Stimulated activated CD8-positive, alpha-beta memory T cell treated with anti-CD3 and anti-CD28 coated beads, Interleukin-12 subunit alpha, Interleukin-12 subunit beta, amount 100 ng/mL, for 24 hours (primary cell): ENCODE results near the gene C9orf78.
"Not testable (repeated sequence)": the region's sequence is repeated elsewhere in the genome, so short reads cannot be mapped to it uniquely, and the experiment has no call there.

Source experiments
- DNase-seq: peaks from one replicate; pipeline ENCODE4 v3.0.0-alpha.2; 2020; ENCODE audit errors: extremely low read depth

The C9orf78 gene

DNA sequence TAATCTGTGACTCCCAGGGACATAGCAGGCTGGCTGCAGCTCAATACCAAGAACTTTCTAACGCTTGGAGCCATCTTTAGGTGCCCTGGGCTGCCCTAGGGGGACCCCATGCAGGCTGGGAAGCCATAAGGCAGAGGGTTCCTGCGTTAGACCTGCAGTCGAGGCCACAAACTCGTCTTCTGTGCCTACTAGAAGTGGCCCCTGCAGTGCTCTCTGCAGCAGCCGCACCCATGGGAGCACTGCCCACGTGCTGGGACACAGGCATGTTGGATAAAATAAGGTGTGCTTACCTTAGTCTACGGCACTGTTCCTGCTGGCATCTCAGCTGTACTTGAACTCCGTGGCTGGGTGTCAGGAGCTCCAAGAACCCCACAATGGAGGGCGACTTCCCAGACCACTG lies 22.7 kb downstream of the C9orf78 start:
- no peak for DNase-seq

DNA sequence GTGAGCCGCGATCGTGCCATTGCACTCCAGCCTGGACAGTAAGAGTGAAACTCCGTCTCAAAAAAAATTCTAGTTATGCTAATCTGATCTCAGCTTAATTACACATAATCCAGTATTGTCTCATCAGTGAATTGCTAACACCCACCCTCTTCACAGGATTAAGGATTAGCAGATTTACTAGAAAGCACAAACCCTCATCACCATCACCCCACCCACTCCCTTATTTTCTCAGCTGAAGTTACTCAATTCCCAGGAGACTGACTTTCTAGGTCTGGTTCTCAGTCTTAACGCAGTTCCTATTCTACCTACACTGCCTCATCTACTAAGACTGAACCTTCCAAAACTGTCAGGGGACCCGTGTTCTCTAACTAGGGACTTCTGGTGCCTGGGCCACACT lies 23.1 kb downstream of the C9orf78 start:
- DNase-seq: no peak

DNA sequence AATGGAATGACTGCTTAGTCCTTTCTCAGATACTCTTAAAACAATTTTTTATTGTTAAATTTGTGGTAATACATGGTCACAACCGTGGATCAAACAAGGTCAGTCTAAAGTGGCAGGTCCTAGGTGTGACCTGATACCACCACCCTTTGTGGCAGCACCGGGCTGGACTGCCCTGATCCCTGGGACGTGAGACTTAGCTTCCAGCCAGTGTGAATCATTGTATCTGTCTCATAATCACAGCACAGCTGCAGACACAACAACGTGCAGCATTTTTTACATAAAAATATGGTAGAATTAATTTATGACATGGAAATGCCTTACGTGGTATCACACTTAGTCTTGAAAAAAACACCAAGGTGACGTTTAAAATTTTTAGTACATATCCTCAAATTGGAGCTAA lies 24.3 kb downstream of the C9orf78 start:
- DNase-seq: no peak

DNA sequence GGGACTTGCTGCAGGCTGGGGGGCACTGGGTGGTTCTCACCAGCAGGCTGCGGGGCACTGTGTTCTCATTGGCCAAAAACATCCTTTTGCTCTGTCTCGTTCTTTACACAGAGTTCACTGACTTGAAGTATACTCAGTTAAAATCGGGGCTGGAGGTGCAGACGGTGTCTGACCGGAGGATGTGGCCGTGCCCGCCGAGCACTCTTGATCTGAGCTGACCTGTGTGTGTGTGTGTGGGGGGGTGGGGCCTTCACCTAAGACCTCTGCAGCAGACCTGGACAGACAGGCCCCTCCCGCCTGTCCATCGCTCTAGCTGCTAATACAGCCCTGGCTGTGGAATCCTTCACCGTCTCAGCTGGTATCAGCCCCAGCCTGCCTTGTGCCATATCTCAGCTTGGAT lies 25.0 kb downstream of the C9orf78 start:
- DNase-seq: no peak

DNA sequence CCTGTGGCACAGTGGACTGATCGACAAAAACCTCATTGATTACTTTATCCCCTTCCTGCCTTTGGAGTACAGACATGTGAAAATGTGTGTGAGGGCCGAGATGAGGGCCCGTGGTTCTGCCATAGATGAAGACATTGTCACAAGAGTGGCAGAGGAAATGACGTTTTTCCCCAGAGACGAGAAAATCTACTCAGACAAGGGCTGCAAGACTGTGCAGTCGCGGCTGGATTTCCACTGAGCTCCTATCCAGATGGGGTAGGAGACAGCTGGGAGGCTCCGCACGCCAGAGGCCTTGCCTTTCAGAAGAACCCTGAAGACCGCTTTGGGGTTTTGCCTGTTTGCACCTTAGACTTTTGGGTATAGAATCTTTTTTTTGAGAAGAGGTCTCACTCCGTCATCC lies 25.7 kb downstream of the C9orf78 start:
- no peak for DNase-seq

DNA sequence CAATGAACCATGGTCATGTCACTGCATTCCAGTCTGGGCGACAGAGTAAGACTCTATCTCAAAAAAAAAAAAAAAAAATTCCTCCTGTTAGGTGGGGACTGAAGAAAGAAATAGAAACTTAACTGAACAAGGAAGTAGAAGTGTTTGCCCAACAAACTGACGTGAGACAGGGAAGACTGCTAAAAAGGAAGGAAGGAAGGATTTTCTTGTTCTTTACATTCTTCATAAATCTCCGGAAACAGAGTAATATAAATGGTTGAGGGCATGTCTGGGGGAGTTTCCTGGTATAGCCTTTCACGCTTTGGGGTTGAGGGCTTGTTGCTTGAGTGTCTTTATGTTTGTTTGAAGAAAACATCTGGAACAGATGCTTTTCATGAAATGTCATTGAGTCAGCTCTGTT lies 29.0 kb downstream of the C9orf78 start:
- DNase-seq: no peak

DNA sequence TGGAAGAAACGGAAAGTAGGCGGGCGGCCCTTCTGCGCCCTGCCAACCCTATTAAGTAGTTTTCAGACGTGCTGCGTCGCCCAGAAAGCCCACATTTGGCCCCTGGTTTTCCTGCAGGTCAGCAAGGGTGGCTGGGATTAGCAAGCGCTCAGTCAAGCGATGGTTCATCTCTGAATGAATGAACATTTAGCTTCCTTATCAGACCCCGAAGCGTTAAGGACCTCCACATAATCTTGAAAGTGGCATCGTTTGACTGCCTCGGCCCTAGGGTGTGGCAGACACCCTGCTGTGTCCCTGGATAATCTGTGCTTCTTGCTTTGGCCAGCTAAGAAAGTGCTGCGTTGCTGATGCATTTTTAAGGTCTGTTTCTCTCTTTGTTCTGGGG lies 31.4 kb downstream of the C9orf78 start:
- DNase-seq: no peak

DNA sequence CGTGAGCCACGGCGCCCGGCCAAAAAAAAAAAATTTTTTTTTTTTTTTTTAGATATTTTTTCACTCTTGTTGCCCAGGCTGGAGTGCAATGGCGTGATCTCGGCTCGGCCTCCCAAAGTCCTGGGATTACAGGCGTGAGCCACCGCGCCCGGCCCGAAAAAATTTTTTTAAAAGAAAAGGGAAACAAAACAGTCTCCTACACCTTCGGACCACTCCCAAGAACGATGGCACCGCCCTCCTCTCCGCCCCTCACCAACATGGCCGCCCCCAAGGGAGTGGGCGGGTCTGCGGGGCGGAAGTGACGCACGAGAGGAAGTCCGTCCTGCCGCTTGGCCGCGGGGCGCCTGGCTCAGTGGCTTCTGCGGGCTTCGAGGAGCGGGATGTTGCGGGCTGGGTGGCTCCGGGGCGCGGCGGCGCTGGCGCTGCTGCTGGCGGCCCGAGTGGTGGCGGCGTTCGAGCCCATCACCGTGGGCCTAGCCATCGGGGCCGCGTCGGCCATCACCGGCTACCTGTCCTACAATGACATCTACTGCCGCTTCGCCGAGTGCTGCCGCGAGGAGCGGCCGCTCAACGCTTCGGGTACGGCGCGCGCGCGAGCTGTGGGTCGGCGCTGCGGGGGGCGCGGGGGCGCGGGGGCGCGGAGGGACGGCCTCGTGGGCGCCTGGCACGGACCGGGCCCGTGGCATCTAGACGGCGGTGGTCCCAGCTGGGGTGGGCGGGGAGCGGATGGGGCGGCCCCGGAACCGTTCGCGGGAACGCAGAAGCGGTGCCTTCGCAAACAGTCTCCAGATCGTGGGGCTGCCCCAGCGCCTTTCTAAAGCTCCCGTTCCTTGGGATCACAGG lies 32.0 kb downstream of the C9orf78 start, which contains the start of gene TOR1B:
Gene TOR1B, plus strand, starts transcription at position 352 of the 843 bp plus-strand sequence. Its CDS starts 29 bp downstream, at position 381.
- peak; percentile 82 for DNase-seq

DNA sequence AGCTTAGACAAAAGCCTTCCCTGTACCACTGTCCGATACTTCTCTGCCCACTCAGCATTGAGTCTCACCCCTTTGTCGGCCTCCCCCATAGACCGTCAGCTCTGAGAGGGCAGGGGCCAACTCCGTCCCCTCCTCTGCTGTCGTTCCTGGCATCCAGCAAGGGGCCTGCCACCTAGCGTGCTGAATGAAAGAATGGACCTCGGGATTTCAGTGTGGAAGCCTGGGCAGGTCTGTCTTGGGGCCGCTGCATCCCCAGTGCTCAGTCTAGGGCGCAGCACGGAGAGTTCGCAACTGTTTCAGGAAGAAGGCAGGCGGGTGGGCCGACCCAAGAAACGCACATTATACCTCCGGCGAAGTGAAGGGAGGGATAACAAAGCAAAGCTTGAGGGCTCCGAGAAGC lies 33.6 kb downstream of the C9orf78 start:
- no peak for DNase-seq

DNA sequence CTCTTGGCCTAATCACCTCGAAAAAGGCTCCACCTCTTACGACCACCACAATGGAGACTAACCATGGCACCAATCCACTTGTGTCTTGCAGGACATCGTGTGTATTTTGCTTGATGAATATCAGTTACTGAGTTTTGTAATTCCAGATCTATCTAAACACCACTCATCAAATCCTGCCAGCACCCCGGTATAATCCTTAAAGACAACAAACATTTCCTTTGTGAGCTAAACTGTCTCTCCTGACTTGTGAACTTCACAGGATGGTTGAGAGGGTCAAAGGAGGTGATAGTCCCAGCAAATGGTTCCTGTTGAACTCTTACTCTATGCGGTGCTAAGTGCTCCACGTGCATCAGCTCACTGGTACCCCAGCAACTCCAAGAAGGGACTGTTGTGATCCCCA lies 36.1 kb downstream of the C9orf78 start:
- DNase-seq: no peak

DNA sequence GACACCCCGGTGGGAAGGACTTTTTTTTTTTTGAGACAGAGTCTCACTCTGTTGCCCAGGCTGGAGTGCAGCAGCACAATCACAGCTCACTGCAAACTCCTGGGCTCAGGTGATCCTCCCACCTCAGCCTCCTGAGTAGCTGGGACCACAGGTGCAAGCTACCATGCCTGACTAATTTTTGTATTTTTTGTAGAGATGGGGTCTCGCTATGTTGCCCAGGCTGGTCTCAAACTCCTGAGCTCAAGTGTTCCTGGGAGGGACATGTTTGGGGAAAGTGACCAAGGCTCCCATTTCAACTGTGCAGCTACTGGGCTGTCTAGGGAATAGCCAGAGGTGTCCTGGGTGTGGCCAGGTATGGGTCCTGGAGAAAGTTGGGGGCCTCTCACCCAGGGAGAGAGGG lies 39.0 kb downstream of the C9orf78 start:
- not testable (repeated sequence) for DNase-seq

DNA sequence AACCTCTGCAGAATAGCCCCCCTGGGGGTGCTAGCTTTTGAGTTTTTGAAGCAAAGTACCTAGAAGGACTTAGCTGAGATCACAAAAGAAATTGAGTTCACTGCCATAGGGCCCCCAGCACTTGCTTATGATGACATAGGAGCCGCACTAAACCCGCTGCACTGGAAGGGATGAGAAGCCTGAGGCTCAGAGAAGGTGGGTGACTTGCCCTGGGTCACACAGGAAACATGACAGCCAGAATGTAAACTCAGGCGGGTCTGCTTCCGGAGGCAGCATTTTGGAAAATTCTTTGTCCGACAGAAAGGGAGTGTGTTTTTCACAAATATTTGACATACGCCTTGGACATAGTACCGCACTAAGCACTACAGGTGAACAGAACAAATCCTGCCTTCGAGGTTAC lies 40.5 kb downstream of the C9orf78 start:
- DNase-seq: no peak

DNA sequence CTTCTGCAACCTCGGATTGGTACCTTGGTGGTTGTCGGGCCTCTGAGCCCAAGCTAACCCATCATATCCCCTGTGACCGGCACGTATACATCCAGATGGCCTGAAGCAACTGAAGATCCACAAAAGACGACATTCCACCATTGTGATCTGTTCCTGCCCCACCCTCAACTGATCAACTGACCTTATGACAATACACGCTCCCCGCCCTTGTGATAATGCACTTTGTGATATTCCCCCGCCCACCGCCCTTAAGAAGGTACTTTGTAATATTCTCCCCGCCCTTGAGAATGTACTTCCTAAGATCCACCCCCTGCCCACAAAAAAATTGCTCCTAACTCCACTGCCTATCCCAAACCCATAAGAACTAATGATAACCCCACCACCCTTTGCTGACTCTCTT lies 48.6 kb downstream of the C9orf78 start:
- DNase-seq: no peak

DNA sequence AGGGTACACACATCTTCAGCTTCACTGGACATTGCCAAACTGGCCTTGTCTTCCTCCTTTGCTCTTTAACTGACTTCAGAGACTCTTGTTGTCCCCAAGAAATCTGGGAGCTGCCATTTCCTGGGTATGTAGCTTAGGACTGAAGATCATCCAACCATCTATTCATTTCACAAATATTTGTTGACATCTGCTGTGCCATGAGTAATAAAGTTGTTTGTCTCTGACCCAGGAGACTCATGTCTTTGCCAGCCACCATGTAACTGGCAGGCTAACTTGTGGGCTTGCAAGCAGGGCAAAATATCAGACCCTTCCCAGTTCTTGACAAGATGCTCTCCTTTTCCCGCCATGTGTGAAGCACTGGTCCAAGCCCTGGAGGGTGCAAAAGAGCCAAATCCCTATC lies 49.2 kb downstream of the C9orf78 start:
- no peak for DNase-seq

DNA sequence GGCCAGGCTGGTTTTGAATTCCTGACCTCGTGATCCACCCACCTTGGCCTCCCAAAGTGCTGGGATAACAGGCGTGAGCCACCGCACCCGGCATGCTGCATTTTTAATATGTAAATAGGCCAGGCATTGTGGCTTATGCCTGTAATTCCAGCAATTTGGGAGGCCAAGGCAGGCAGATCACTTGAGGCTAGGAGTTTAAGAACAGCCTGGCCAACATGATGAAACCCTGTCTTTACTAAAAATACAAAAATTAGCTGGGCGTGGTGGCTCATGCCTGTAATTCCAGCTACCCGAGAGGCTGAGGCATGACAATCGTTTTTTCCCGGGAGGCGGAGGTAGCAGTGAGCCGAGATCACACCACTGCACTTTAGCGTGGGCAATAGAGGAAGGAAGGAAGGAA lies 50.1 kb downstream of the C9orf78 start:
- DNase-seq: not testable (repeated sequence)

DNA sequence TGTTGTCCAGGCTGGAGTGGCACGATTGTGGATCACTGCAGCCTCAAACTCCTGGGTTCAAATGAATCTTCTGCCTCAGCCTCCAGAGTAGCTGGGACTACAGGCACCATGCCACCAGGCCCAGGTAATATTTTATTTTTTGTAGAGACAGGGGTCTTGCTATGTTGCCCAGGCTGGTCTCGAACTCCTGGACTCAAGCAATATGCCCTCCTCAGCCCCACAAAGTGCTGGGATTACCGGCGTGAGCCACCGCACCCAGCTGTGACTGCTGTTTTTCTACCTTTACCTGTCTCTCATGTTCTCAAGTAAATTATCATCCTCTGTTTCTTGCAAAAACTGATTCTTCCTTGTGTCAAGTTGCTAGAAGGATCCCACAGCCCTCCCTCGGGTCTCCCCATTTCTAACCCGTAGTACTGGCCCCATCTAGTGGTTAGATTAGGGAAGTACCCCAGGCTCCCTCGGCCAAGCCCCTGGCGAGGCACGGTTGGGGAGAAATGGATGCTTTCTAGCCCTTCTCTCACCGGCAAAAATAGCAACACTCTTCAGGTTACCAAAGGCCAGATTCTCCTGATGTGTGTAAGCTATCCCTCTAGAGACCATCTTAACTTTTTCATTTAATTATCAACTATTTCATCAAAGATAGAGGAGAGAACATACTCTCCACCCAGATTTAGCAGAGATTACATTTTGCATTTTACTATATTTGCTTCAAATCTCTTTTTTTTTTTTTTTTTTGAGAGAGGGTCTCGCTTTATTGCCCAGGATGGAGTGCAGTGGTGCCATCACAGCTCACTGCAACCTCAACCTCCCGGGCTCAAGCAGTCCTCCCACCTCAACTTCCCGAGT lies 51.3 kb downstream of the C9orf78 start:
- peak; percentile 32 for DNase-seq

DNA sequence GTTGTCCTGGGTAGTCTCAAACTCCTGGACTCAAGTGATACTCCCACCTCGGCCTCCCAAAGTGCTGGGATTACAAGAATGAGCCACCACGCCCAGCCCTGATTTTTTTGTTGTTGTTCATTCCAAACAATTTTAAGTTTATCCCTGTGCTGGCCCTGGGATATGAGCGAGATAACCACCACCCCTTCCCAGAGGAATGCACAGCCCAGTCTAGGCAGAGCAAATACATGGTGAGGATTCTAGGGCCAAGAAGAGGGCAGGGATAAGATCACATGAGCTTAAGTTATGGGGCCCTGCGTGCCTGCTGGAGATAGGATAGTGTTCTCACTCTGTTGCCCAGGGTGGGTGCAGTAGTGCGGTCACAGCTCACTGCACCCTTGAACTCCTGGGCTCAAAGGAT lies 53.1 kb downstream of the C9orf78 start:
- DNase-seq: no peak

DNA sequence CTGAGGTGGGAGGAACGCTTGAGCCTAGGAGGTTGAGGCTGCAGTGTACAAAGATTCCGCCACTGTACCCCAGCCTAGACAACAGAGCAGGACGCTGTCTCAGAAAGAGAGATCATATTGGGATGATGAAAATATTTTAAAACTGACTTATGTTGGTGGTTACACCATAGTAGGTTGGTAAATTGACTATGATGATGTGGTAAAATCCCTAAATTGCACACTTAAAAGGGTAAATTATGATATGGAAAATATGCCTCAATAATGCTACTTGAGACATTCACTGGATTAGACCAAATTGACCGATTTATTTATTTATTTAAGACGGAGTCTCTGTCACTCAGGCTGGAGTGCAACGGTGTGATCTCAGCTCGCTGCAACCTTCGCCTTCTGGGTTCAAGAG lies 53.9 kb downstream of the C9orf78 start:
- DNase-seq: no peak

DNA sequence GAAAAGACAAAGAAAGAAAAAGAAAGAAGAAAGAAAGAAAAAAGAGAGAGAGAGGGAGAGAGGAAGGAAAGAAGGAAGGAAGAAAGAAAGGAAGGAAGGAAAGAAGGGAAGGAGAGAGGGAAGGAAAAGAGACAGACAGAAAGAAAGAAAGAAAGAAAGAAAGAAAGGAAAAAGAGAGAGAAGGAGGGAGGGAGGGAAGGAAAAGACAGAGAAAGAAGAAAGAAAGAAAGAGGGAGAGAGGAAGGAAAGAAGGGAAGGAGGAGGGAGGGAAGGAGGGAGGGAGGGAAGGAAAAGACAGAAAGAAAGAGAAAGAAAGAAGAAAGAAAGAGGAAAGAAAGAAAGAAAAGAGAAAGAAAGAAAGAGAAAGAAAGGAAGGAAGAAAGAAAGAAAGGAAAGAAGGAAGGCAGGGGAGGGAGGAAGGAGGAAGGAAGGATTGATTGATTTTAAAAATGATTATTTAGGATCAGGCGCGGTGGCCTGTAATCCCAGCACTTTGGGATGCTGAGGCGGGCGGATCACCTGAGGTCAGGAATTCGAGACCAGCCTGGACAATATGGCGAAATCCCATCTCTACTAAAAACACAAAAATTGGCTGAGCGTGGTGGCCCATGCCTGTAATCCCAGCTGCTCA lies 55.4 kb downstream of the C9orf78 start:
- DNase-seq: no peak

DNA sequence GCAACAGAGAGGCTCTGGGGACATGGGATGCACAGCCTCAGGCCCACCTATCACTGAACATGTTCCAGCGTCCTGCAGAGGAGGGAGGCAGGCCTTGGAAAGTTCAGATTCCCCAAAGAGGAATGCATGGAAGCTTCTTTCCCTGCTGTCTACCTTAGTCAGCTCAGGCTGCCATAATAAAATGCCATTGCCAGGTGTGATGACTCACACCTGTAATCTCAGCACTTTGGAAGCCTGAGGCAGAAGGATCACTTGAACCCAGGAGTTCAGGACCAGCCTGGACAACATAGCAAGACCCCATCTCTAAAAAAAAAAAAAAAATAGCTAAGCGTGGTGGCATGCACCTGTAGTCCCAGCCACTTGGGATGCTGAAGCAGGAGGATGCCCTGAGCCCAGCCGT lies 56.6 kb downstream of the C9orf78 start:
- DNase-seq: no peak

DNA sequence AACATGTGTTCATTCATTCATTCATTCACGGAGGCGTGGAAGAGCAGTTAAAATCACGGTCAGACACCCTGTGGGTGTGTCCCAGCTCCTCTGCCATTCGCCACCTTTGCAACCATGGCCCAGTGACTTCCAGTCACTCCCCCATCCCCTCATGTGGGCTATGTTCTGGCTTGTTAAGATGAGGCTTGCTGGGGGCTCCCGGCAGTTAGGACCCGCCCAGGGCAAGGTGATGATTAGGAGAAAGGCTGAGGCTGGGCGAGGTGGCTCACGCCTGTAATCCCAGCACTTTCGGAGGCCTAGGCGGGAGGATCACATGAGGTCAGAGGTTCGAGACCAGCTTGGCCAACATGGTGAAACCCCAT lies 57.3 kb downstream of the C9orf78 start:
- no peak for DNase-seq
